ENCODE measurements around the gene ANKRD12.

Gene ANKRD12

DNA sequence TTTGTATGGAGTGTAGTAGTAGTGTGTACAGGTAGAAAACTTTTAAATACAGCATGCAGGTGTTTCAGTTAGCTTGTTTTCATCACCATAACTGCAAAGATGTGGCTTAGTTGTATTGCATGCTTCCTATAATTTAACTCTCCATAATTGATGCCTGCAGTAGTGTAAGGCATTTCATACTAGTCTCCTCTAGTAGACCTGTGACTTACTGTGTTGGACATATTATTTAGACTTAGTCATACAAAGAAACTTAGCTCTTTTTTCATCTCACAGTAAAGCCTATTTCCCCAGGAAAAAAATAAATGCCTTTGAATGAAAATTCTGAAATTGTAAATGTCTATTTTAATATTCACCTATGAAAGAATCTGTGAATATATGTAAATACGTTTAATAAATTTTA, 145.2 kb downstream of the ANKRD12 start:
- DNase-seq (ENCODE audit: low read depth): no peak
- TF ChIP-seq, protein P1, sequence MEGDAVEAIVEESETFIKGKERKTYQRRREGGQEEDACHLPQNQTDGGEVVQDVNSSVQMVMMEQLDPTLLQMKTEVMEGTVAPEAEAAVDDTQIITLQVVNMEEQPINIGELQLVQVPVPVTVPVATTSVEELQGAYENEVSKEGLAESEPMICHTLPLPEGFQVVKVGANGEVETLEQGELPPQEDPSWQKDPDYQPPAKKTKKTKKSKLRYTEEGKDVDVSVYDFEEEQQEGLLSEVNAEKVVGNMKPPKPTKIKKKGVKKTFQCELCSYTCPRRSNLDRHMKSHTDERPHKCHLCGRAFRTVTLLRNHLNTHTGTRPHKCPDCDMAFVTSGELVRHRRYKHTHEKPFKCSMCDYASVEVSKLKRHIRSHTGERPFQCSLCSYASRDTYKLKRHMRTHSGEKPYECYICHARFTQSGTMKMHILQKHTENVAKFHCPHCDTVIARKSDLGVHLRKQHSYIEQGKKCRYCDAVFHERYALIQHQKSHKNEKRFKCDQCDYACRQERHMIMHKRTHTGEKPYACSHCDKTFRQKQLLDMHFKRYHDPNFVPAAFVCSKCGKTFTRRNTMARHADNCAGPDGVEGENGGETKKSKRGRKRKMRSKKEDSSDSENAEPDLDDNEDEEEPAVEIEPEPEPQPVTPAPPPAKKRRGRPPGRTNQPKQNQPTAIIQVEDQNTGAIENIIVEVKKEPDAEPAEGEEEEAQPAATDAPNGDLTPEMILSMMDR (IDR thresholded peaks at IDR 0.05; ENCODE audit: control insufficient read depth, extremely low read depth, insufficient read depth): no peak

DNA sequence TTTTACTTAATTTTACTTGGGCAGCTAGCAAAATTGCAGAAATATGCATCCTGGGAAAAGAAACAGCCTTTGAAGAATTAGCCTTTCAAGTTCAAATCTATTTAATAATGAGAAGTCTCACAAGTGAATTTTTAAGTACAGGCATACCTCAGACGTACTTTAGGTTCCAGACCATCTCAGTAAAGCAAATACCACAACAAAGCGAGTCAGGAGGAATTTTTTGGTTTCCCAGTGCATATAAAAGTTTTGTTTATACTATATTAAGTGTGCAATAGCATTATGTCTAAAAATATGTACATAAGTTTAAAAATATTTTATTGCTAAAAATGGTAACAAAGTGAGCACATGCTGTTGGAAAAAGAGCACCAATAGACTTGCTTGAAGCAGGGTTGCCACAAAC, 147.2 kb downstream of the ANKRD12 start:
- TF ChIP-seq, protein P1 (IDR thresholded peaks at IDR 0.05; ENCODE audit: control insufficient read depth, extremely low read depth, insufficient read depth): no peak
- no peak overlapping the region for H3K4me3 ChIP-seq (ENCODE audit: low read depth, low read length)
- DNase-seq (ENCODE audit: low read depth): no peak

More for the DNA sequence above, 145.2 kb downstream of the ANKRD12 start:
- no peak overlapping the region for H3K4me3 ChIP-seq (ENCODE audit: low read depth, low read length)

DNA sequence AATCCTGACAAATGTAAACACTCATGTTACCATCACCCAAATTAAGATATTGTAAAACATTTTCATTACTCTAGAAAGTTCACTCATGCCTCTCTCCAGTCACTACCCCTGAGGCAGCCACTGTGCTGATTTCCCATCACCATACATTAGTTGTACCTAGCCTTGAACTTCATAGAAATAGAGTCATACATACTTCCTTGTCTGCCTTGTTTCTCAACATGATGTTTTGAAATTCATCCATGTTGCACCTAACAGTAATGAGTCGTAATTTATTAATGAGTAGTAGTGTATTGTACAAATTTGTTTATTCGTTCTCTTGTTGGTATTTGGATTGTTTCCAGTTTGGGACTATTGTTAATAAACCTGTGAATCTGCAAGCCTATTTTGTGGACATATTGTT, 149.0 kb downstream of the ANKRD12 start:
- no peak for DNase-seq (ENCODE audit: low read depth)
- H3K4me3 ChIP-seq (ENCODE audit: low read depth, low read length): no peak overlapping the region
- TF ChIP-seq, protein P1 (IDR thresholded peaks at IDR 0.05; ENCODE audit: control insufficient read depth, extremely low read depth, insufficient read depth): no peak

DNA sequence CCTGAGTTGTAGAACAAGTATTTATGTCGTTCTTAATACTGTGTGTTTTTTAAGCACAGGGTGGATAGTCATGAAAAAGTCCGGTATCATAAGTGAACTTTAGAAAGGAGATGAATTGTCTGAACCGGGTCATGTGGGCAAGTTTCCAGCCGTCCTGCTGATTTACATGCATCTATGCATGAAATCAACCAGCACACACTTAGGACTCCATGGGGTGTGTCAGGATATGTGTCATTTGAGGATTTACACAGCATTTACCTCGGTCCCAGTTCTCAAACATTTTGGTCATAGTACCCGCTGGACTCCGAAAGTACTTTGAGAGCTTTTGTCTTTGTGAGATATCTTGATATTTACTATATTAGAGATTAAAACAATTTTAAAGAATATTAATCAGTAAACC, 150.5 kb downstream of the ANKRD12 start:
- no peak overlapping the region for H3K4me3 ChIP-seq (ENCODE audit: low read depth, low read length)

DNA sequence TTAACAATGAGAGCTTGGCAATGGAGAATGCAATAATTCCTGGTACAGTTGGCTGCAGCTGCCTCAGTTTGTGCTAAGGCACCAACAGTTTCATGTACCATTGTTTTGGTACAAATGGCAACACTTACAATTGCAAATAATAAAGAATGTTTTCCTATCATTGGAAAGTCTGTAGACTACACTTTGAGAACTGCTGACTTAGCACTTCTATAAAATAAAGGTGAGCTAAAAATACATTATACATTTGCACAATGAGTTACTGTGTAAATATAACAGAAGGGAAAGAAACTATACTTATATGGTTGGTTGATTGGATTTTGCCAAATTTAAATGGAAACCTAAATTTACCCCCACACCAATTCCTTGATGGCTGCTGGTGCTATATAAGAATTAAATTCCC, 153.1 kb downstream of the ANKRD12 start:
- TF ChIP-seq, protein P1 (IDR thresholded peaks at IDR 0.05; ENCODE audit: control insufficient read depth, extremely low read depth, insufficient read depth): no peak
- DNase-seq (ENCODE audit: low read depth): no peak
- H3K4me3 ChIP-seq (ENCODE audit: low read depth, low read length): no peak overlapping the region

More for the DNA sequence above, 150.5 kb downstream of the ANKRD12 start:
- TF ChIP-seq, protein P1 (IDR thresholded peaks at IDR 0.05; ENCODE audit: control insufficient read depth, extremely low read depth, insufficient read depth): no peak
- DNase-seq (ENCODE audit: low read depth): no peak

DNA sequence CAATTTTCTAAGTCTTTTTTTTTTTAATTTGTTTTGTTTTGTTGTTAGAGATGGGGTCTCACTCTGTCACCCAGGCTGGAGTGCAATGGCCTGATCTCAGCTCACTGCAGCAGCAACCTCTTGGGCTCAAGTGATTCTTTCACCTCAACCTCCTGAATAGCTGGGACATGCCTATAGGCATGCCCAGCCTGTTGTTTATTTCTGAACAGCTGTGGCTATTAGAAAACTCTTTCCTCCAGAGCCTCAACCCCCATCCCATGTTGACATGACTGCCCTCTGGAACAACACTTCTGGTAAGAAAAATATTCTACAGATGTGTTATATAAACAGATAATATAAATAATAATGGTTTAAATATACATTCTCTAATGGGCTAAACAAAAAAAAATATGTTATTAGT, 153.6 kb downstream of the ANKRD12 start:
- H3K4me3 ChIP-seq (ENCODE audit: low read depth, low read length): no peak overlapping the region
- DNase-seq (ENCODE audit: low read depth): no peak
- TF ChIP-seq, protein P1 (IDR thresholded peaks at IDR 0.05; ENCODE audit: control insufficient read depth, extremely low read depth, insufficient read depth): no peak

DNA sequence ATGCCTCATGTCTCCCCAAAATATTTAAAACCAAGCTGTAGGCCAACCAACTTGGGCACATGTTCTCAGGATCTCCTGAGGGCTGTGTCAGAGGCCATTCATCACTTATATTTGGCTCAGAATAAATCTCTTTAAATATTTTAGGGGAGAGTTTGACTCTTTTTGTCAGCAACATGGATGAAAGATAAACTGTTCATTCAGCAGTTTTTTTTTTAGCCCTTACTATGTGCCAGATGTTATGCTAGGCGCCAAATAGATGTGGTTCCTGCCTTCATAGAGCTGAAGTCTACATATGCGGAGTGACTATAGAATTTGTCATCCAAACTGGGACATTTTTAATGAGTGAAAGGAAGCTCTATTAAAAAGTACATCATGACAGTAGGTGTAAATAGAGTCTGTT, 155.5 kb downstream of the ANKRD12 start:
- no peak overlapping the region for H3K4me3 ChIP-seq (ENCODE audit: low read depth, low read length)
- no peak for DNase-seq (ENCODE audit: low read depth)
- TF ChIP-seq, protein P1 (IDR thresholded peaks at IDR 0.05; ENCODE audit: control insufficient read depth, extremely low read depth, insufficient read depth): no peak
